Activated CD4-positive, alpha-beta memory T cell treated with anti-CD3 and anti-CD28 coated beads, Interleukin-2, amount 10 ng/mL, durations not matched to agents 7 days and 5 days (primary cell): ENCODE results near the gene FER. TPM values are rescaled to one million over a fixed set of nuclear protein-coding genes. Genes with fewer than 3 reads are reported as not detected.

Experiments used
- CTCF ChIA-PET: fragments of 350-600 bp; sonication (Branson Sonifier 250); formaldehyde crosslinking; loops from one replicate; lab custom pipeline; 2021; ENCODE audit warnings: antibody characterized with exemption, inconsistent platforms; lab: Charles Lee
- POLR2A ChIA-PET: fragments of 350-600 bp; sonication (Branson Sonifier 250); formaldehyde crosslinking; loops from one replicate; lab custom pipeline; 2021; ENCODE audit warnings: antibody characterized with exemption; lab: Charles Lee
- DNase-seq: peaks from one replicate; pipeline ENCODE4 v3.0.0-alpha.2; 2020
- H3K27ac Mint-ChIP-seq: one replicate; pipeline ENCODE4 v1.8.0; 2021; ENCODE audit warnings: mild to moderate bottlenecking, mixed read lengths
- H3K27me3 Mint-ChIP-seq: one replicate; pipeline ENCODE4 v1.8.0; 2021; ENCODE audit warnings: mixed read lengths
- H3K36me3 Mint-ChIP-seq: one replicate; pipeline ENCODE4 v1.8.0; 2021; ENCODE audit warnings: low read depth, mixed read lengths
- H3K4me1 Mint-ChIP-seq: one replicate; pipeline ENCODE4 v1.8.0; 2021; ENCODE audit warnings: mixed read lengths
- H3K4me3 Mint-ChIP-seq: one replicate; pipeline ENCODE4 v1.8.0; 2021; ENCODE audit warnings: mild to moderate bottlenecking, mixed read lengths
- H3K9me3 Mint-ChIP-seq: one replicate; pipeline ENCODE4 v1.8.0; 2021; ENCODE audit warnings: mixed read lengths
- total RNA-seq, 2 experiments: library from RNA; stranded (reverse); gene quantifications; one replicate each; pipeline ENCODE4 v1.2.3, GENCODE V29; 2021

The FER gene
- total RNA-seq, 2 experiments from 2014 or later: 6.0 to 7.8 TPM

DNA sequence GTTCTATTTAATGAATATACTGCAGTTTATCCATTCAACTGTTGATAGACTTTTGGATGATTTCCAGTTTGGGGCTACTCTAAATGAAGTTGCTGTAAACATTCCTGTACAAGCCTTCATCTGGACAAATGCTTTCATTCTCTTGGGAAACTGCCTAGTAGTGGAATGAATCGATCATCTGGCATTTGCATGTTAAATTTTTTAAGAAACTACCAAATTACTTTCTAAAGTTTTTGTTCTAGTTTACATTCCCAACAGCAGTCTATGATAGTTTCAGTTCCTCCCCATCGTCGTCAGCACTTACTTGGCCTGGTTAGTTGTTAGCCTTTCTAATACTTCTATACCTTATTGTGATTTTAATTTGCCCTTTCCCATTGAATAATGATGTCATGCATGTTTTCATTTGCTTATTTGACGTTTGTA, 306.3 kb downstream of the FER start:
- H3K9me3 Mint-ChIP-seq: no peaks in the 10 kb centered on the region
- H3K27ac Mint-ChIP-seq: no peak overlapping the region
- DNase-seq: no peak
- no peaks in the 10 kb centered on the region for H3K36me3 Mint-ChIP-seq
- H3K27me3 Mint-ChIP-seq: no peaks in the 10 kb centered on the region
- ChIA-PET CTCF (no interaction called here), POLR2A (no interaction called here)
- no peaks in the 10 kb centered on the region for H3K4me1 Mint-ChIP-seq
- H3K4me3 Mint-ChIP-seq: no peak overlapping the region

DNA sequence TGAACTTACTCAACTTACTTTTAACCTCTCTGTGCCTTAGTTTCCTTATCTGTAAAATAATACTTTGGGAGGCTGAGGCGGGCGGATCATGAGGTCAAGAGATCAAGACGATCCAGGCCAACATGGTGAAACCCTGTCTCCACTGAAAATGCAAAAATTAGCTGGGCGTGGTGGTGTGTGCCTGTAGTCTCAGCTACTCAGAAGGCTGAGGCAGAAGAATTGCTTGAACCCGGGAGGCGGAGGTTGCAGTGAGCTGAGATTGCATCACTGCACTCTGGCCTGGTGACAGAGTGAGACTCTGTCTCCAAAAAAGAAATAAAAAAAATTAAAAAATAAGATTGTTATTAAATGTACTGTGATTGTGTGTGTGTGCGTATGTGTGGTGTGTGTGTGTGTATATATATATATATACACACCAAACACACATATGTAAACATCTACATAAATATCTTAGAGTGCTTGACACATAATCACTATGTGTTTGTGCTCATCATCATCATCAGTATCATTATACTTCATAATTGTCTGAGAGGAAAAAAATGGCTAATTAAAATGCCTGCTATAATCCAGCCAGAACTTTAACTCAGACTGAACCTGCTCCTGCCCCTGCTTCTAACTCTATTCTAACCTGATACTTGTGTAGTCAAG, 312.8 kb downstream of the FER start:
- Mint-ChIP-seq H3K9me3 (no peaks in the 10 kb centered on the region), H3K27ac (no peak overlapping the region), H3K27me3 (no peaks in the 10 kb centered on the region), H3K4me3 (no peak overlapping the region), H3K4me1 (no peaks in the 10 kb centered on the region), H3K36me3 (no peaks in the 10 kb centered on the region)
- ChIA-PET CTCF (no interaction called here), POLR2A (no interaction called here)
- DNase-seq: no peak

DNA sequence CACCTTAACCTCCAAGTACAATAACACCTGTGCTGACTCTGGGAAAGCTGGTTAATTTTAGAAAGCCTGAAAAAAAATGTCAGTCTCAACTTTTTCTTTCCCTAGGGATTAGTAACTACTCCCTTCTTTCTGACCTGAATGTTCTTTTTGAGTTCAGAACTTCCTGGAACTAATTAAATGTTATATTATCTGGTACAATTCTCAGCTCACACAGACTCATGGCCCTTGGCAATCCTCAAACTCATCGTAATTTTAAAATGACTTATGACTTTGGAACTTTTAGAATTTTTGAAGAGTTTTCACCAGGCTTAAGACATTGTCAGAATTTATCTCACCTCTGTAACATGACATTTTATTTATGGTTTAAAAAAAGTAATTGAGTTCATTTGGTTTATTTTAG, 315.0 kb downstream of the FER start:
- no peak for DNase-seq
- no peak overlapping the region for H3K4me3 Mint-ChIP-seq
- no peaks in the 10 kb centered on the region for H3K36me3 Mint-ChIP-seq
- ChIA-PET CTCF (no interaction called here), POLR2A (interaction anchor here (0.7 kb wide), 1 partner anchor 34 kb away, joined by 3 read pairs; no protein-coding TSS in a partner anchor)
- H3K4me1 Mint-ChIP-seq: no peaks in the 10 kb centered on the region
- no peaks in the 10 kb centered on the region for H3K9me3 Mint-ChIP-seq
- H3K27me3 Mint-ChIP-seq: no peaks in the 10 kb centered on the region
- no peak overlapping the region for H3K27ac Mint-ChIP-seq

DNA sequence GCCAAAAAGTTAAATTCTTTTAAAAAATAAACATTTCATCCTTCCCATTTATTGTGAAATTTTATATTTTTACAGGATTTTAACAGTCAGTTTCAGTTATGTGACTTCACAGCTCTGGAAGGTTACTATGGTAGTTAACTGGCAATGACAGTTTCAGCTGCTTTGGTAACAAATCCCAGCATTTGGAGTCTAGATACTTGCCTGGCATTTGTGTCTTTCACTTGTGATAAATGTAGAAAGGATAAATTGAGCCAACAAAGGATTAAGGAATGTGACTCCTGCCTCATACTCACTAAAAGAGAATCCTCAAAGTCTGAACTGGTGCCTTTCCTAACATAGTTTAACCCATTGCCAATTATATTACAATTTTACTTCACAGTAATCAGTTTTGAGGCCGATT, 315.5 kb downstream of the FER start:
- POLR2A ChIA-PET: no interaction called here
- Mint-ChIP-seq H3K27me3 (no peaks in the 10 kb centered on the region), H3K9me3 (no peaks in the 10 kb centered on the region)

DNA sequence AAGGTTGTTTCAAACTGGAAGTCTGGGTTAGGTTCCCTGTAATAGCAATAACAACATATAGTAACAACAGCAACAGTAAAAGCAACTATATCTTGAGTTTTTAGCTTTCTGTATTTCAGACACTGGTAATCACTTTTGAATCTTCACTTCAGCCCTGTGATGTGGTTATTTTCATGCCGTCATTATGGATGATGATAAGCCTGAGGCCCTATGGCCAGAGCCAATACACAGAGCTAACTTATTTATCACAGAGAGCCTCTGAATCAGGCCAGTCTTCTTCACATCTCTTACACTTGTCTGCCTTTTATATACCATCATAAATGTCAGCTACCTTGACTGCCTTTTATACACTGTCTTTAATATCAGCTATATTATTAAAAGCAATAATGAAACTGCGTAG, 329.0 kb downstream of the FER start:
- DNase-seq: no peak
- Mint-ChIP-seq H3K4me3 (no peak overlapping the region), H3K27ac (no peak overlapping the region), H3K27me3 (no peaks in the 10 kb centered on the region), H3K4me1 (no peaks in the 10 kb centered on the region), H3K36me3 (no peaks in the 10 kb centered on the region), H3K9me3 (no peaks in the 10 kb centered on the region)
- POLR2A ChIA-PET: no interaction called here
- CTCF ChIA-PET: no interaction called here

More for the DNA sequence above, 315.5 kb downstream of the FER start:
- Mint-ChIP-seq H3K4me3 (no peak overlapping the region), H3K36me3 (no peaks in the 10 kb centered on the region), H3K27ac (no peak overlapping the region), H3K4me1 (no peaks in the 10 kb centered on the region)
- DNase-seq: no peak
- CTCF ChIA-PET: no interaction called here

DNA sequence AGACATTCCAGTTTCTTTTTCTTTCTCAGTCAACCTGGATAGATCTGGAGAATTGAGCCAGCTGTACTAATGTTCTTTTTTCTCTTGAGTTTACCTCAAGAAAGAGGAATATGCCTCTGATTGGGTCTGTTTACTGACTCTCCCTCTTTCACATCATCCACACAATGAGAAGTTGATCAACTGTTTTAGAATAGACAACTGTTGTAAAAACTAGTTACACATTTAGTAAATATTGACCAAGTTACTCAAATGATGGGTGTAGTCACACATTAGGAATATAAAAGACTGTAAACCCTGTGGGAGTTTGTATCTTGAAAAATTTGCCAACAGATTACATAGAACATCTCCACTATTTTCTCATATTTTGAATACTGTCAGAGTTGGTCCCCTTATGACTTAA, 330.8 kb downstream of the FER start:
- POLR2A ChIA-PET: no interaction called here
- Mint-ChIP-seq H3K4me1 (no peaks in the 10 kb centered on the region), H3K4me3 (no peak overlapping the region), H3K27me3 (no peaks in the 10 kb centered on the region), H3K27ac (no peak overlapping the region), H3K9me3 (no peaks in the 10 kb centered on the region), H3K36me3 (no peaks in the 10 kb centered on the region)
- no peak for DNase-seq
- CTCF ChIA-PET: no interaction called here

DNA sequence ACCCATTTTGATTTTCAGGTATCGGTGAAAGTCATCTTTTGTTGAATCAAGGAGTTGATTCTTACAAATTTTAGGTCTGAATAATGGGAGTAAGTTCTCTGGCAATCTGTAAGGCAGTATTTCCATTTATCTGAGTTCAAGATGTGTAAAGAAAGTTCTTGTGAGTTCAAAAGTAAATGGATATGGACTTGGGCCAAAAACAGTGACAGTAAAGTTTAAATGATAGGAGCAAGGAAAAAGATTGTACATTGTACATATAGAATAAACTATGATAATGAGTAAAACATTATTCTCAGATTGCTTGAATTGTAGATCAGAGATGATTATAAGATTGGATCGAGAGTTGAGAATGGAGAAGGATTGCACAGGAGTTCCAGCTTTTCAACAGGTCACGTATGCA, 332.8 kb downstream of the FER start:
- H3K27me3 Mint-ChIP-seq: no peaks in the 10 kb centered on the region

DNA sequence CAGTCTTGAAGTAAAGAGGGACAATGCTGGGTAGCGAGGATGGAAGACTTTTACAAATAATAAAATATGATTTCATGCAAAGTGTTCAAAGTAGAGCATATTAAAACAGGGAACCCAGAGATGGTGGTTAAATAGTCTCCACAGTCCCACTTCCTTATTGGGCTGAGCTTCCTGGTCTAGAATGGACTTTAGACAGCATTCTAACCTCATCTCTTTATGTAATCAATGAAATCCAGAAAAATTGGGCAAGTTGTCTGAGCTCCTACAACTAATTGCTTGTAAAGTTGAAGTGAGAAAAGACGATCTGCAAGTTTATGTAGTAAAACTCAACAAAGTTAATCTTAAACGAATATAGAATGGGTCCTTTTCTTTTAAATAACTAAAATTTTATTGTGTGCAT, 333.2 kb downstream of the FER start:
- POLR2A ChIA-PET: no interaction called here
- H3K4me1 Mint-ChIP-seq: no peaks in the 10 kb centered on the region
- no peak overlapping the region for H3K27ac Mint-ChIP-seq
- H3K9me3 Mint-ChIP-seq: no peaks in the 10 kb centered on the region
- H3K36me3 Mint-ChIP-seq: no peaks in the 10 kb centered on the region
- CTCF ChIA-PET: no interaction called here
- no peak for DNase-seq
- no peak overlapping the region for H3K4me3 Mint-ChIP-seq
- no peaks in the 10 kb centered on the region for H3K27me3 Mint-ChIP-seq

More for the DNA sequence above, 332.8 kb downstream of the FER start:
- Mint-ChIP-seq H3K4me3 (no peak overlapping the region), H3K9me3 (no peaks in the 10 kb centered on the region), H3K4me1 (no peaks in the 10 kb centered on the region), H3K36me3 (no peaks in the 10 kb centered on the region), H3K27ac (no peak overlapping the region)
- CTCF ChIA-PET: no interaction called here
- no peak for DNase-seq
- POLR2A ChIA-PET: no interaction called here

DNA sequence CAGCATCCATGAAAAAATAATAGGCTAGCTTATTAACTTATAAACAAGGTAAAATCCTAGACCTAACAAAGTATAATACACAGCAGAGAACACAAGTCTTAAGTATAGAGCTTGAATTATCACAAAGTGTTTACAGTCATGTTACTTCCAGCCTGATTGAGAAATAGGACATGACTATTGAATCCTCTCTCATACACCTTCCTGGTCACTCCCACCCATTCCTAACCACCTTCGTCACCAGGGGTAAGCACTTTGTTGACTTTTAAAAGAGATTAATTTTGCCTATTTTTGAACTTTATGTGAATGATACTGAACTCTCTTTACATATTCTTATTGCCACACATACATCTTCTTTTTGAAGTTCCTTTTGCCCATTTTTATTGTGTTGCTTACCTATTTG, 336.2 kb downstream of the FER start:
- ChIA-PET CTCF (no interaction called here), POLR2A (no interaction called here)
- H3K9me3 Mint-ChIP-seq: no peaks in the 10 kb centered on the region
- H3K27me3 Mint-ChIP-seq: no peaks in the 10 kb centered on the region
- H3K36me3 Mint-ChIP-seq: no peaks in the 10 kb centered on the region
- H3K4me1 Mint-ChIP-seq: no peaks in the 10 kb centered on the region
- no peak for DNase-seq
- no peak overlapping the region for H3K27ac Mint-ChIP-seq
- H3K4me3 Mint-ChIP-seq: no peak overlapping the region

DNA sequence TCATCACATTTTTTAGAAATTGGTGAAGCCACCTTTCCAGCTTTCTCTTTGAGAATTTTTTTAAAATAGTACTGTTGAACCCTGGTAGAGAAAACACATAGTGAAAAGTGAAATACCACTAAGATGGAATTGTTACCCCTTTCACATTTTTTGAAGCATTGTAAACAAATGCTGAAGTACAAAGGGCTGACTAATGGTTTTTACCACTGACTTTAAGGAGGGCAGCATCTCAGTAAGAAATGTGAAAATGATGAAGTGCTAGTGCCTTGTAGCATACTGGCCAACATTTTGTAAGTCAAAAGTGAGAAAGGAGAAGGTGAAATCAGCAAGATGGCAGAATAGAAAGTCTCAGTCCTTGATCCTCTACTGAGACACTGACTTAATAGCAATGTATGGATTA, 341.5 kb downstream of the FER start:
- no peaks in the 10 kb centered on the region for H3K36me3 Mint-ChIP-seq
- H3K9me3 Mint-ChIP-seq: no peaks in the 10 kb centered on the region
- no peak for DNase-seq
- H3K27ac Mint-ChIP-seq: no peak overlapping the region
- H3K4me1 Mint-ChIP-seq: no peaks in the 10 kb centered on the region
- H3K4me3 Mint-ChIP-seq: no peak overlapping the region
- POLR2A ChIA-PET: no interaction called here
- CTCF ChIA-PET: no interaction called here
- H3K27me3 Mint-ChIP-seq: no peaks in the 10 kb centered on the region

DNA sequence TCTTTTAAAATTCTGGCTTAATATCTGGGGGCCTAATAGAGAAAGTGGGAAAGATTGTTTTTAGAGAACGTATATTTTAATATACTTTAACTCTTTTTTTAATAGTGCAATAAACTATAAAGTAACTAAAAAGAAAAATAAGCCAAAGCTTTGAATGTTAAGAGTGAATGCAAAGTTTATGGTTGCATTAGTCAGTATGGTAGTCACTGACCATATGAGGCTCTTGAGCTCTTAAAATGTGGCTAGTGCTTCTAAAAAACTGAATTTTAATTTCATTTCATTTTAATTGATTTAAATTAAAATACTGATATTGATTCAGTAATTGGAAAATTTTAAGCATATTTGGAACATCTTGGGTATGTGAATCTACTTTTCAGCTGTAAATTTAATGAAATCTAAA, 351.4 kb downstream of the FER start:
- Mint-ChIP-seq H3K4me1 (no peaks in the 10 kb centered on the region), H3K9me3 (no peaks in the 10 kb centered on the region), H3K27ac (no peak overlapping the region), H3K4me3 (no peak overlapping the region), H3K36me3 (no peaks in the 10 kb centered on the region), H3K27me3 (no peaks in the 10 kb centered on the region)
- ChIA-PET CTCF (no interaction called here), POLR2A (no interaction called here)
- DNase-seq: no peak

DNA sequence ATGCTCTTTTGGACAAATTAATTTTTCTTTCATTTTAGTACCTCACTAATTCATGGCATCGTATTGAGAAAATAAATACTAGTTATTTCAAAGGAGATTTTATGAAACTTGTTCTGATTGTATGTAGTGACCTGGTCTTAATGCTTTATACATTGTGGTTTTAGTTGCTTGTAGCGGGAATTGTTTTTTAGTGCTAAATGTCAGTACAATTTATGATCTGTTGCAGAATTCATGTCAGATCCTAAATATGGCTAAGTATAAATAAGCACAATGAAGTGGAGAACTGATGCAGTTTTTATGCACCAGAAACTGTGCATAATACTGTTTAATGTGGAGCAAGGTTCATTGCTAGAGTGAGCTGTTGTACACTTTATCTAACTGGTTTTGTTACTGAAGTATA, 353.3 kb downstream of the FER start:
- Mint-ChIP-seq H3K27ac (no peak overlapping the region), H3K27me3 (no peaks in the 10 kb centered on the region), H3K4me3 (no peak overlapping the region), H3K36me3 (no peaks in the 10 kb centered on the region), H3K9me3 (no peaks in the 10 kb centered on the region), H3K4me1 (no peaks in the 10 kb centered on the region)
- DNase-seq: no peak
- POLR2A ChIA-PET: no interaction called here
- CTCF ChIA-PET: no interaction called here

DNA sequence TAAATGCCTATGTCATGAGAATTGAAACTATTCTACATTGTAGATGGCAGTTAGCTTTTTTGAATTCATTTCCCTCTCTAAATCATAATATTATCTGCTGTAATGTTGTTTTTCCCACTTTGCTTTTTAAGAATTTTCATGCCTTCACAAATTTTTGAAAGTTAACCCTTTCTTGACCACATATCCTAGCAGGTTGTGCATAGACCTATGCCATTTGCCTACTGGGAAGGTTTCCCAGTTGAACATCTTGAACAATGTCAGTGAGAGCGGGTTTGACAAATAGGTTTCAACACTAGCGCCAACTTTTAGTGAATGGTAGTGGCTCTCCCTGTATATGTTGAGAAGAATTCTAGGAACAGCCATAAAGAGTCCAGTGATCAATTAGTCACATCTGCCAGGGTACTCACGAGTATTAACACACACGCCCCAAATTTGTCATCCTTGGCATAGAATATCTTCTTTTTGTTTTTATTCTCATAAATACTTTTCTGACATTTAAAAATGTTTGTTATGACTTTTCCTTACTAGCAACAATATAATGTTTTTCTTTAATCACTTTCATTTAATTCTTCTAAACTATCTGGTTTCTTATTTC, 354.5 kb downstream of the FER start:
- no peak for DNase-seq
- ChIA-PET CTCF (no interaction called here), POLR2A (no interaction called here)
- Mint-ChIP-seq H3K4me3 (no peak overlapping the region), H3K27me3 (no peaks in the 10 kb centered on the region), H3K36me3 (no peaks in the 10 kb centered on the region), H3K27ac (no peak overlapping the region), H3K9me3 (no peaks in the 10 kb centered on the region), H3K4me1 (no peaks in the 10 kb centered on the region)

DNA sequence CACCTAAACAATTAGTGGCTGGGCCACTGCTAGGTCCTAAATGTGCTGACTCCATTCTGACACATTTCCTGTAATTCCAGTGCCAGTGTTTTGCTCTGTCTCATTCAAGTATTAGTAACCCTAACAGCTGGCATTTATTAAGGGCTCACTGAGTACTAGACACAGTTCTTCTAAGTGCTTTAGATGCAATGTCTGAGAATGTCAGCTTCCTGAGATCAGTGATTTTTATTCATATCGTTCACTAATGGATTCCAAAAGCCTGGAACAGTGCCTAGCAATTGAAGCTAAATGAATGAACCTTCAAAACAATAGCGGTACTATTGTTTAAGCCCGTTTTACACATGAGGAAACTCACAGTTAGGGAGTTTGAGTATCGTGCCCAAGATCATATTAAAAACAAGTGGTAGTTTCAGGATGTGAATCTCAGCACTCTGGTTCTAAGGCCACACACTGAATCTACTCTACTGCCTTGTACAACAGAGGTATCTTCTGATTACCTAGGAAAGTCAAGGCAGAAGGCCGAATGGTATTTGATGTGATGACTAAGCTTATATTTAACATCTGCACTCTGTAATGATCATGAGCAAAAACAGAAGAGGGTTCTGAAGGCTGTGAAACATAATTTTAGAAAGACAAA, 358.1 kb downstream of the FER start:
- no peak for DNase-seq
- Mint-ChIP-seq H3K27ac (no peak overlapping the region), H3K36me3 (no peaks in the 10 kb centered on the region), H3K27me3 (no peaks in the 10 kb centered on the region), H3K4me1 (no peaks in the 10 kb centered on the region), H3K9me3 (no peaks in the 10 kb centered on the region), H3K4me3 (no peak overlapping the region)
- ChIA-PET CTCF (no interaction called here), POLR2A (no interaction called here)
